Neutrophil (primary cell): ENCODE measurements around the gene DRD2.

ENCODE experiments used
- H3K27ac ChIP-seq: fragments of 200-600 bp; sonication (generic); 2 replicates; pipeline ENCODE4 v1.5.1; 2016; ENCODE audit warnings: mild to moderate bottlenecking, moderate library complexity
- H3K27me3 ChIP-seq: fragments of 200-600 bp; sonication (generic); 2 replicates; pipeline ENCODE4 v1.6.0; 2016; ENCODE audit warnings: mild to moderate bottlenecking
- H3K36me3 ChIP-seq: fragments of 200-600 bp; sonication (generic); 2 replicates; pipeline ENCODE4 v1.5.1; 2017
- H3K4me1 ChIP-seq, 2 experiments: fragments of 200-600 bp in 1 of 2; sonication (generic) in 1 of 2; 1 replicate in 1 of 2; 2 replicates in 1 of 2; pipeline versions ENCODE4 v1.5.1 to v1.6.1; 2013 to 2016; ENCODE audit warnings: low read depth in 1 of 2, low read length in 1 of 2, mild to moderate bottlenecking in 1 of 2, moderate library complexity in 1 of 2; ENCODE audit not compliant: control insufficient read depth in 1 of 2, insufficient read depth in 1 of 2
- H3K4me3 ChIP-seq, 2 experiments: fragments of 200-600 bp in 1 of 2; sonication (generic) in 1 of 2; 1 replicate in 1 of 2; 2 replicates in 1 of 2; pipeline ENCODE4 v1.5.1; 2013 to 2016; ENCODE audit warnings: low read depth in 1 of 2, low read length in 1 of 2, mild to moderate bottlenecking in 1 of 2, moderate library complexity in 1 of 2
- H3K9me3 ChIP-seq: fragments of 200-600 bp; sonication (generic); 2 replicates; pipeline ENCODE4 v1.5.1; 2016
- TF ChIP-seq, protein P1 (sequence below): fragments of 200-600 bp; sonication (generic); IDR thresholded peaks from 2 replicates; pipeline ENCODE4 v1.5.1; 2016; ENCODE audit warnings: antibody characterized with exemption

DRD2 gene

GRCh38 chr11:113496026-113496651 lies 20.9 kb upstream of the DRD2 start:
- no peak overlapping the region for H3K27ac ChIP-seq
- H3K27me3 ChIP-seq: no peaks in the 10 kb centered on the region
- H3K9me3 ChIP-seq: no peaks in the 10 kb centered on the region
- no peaks in the 10 kb centered on the region for H3K36me3 ChIP-seq
- TF ChIP-seq, protein P1, sequence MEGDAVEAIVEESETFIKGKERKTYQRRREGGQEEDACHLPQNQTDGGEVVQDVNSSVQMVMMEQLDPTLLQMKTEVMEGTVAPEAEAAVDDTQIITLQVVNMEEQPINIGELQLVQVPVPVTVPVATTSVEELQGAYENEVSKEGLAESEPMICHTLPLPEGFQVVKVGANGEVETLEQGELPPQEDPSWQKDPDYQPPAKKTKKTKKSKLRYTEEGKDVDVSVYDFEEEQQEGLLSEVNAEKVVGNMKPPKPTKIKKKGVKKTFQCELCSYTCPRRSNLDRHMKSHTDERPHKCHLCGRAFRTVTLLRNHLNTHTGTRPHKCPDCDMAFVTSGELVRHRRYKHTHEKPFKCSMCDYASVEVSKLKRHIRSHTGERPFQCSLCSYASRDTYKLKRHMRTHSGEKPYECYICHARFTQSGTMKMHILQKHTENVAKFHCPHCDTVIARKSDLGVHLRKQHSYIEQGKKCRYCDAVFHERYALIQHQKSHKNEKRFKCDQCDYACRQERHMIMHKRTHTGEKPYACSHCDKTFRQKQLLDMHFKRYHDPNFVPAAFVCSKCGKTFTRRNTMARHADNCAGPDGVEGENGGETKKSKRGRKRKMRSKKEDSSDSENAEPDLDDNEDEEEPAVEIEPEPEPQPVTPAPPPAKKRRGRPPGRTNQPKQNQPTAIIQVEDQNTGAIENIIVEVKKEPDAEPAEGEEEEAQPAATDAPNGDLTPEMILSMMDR: no peak
- no peaks in the 10 kb centered on the region for H3K4me1 ChIP-seq
- H3K4me3 ChIP-seq: no peak overlapping the region

DNA sequence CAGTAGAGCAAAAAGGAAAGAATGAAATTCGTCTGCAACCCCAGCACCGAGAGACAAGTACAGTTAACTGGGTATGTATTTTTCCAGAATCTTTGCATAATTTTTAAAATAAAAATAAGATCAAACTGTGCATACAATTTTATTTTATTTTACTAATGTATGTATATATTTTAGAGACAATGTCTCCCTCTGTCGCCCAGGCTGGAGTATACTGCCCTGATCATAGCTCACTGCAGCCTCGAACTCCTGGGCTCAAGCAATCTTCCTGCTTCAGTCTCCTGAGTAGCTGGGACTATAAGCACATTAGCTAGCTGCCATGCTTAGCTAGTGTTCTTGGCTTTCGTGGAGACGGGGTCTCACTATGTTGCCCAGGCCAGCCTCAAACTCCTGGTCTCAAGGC lies 18.8 kb upstream of the DRD2 start:
- Histone ChIP-seq H3K27me3 (no peaks in the 10 kb centered on the region), H3K9me3 (no peaks in the 10 kb centered on the region)

DNA sequence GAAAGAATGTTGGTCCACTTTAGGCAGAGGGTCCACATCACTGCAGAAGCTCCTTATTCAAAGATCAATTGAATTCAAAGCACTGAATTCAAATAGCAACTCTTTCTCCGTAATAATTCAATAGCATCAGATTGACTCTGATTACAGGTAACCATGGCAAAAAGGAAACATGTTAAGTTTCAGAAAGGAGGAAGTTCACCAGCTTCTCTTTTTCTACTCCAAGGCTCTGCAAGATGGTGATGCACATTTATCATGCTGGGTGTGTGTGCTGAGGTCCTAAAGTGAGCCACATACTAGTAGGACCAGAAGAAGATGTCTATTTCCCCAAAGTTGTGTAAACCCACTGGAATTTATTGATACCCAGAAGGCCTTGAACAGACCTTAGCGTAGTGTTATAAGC lies 18.0 kb upstream of the DRD2 start:
- H3K27me3 ChIP-seq: no peaks in the 10 kb centered on the region
- no peak overlapping the region for H3K27ac ChIP-seq
- no peaks in the 10 kb centered on the region for H3K36me3 ChIP-seq
- no peak overlapping the region for H3K4me3 ChIP-seq
- TF ChIP-seq, protein P1: no peak
- H3K4me1 ChIP-seq: no peaks in the 10 kb centered on the region
- H3K9me3 ChIP-seq: no peaks in the 10 kb centered on the region

More for the DNA sequence above, 18.8 kb upstream of the DRD2 start:
- Histone ChIP-seq H3K27ac (no peak overlapping the region), H3K36me3 (no peaks in the 10 kb centered on the region), H3K4me1 (no peaks in the 10 kb centered on the region), H3K4me3 (no peak overlapping the region)
- TF ChIP-seq, protein P1: no peak

DNA sequence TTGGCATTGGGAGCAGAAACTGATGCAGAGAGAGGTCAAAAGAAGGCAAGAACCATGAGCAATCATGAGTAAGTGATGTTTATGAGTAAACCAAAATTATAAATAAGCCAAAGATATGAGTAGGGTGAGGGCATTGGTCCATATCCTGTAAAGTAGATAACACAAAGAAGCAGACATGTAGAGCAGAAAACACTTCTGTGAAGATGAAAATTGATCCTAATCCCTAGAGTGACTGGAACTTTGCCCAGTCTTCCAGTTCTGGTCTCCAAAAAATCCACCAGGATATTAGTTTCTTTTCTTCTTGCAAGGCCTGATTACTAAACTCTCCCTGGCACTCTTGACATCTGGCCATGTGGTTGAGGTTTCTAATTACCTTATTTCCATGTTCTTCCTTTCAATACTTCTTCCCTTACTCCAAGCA lies 13.7 kb upstream of the DRD2 start:
- Histone ChIP-seq H3K4me1 (no peaks in the 10 kb centered on the region), H3K36me3 (no peaks in the 10 kb centered on the region), H3K9me3 (no peaks in the 10 kb centered on the region), H3K27ac (no peak overlapping the region), H3K27me3 (no peaks in the 10 kb centered on the region), H3K4me3 (no peak overlapping the region)
- TF ChIP-seq, protein P1: no peak

- TF ChIP-seq, protein P1: no peak
- Histone ChIP-seq H3K27ac (no peak overlapping the region), H3K4me1 (no peaks in the 10 kb centered on the region), H3K27me3 (peaks cover 6% of the 10 kb centered on the region), H3K4me3 (no peak overlapping the region), H3K36me3 (no peaks in the 10 kb centered on the region), H3K9me3 (no peaks in the 10 kb centered on the region)
Observed at GRCh38 chr11:113487622-113488021, 12.4 kb upstream of the DRD2 start.
